HG03097 (cell line): Measurements from ENCODE around the gene COQ9.

Source experiments
- ATAC-seq: cut with Tn5 transposase; IDR thresholded peaks from one replicate; pipeline ENCODE4 v1.9.1; 2021; ENCODE audit not compliant: unreplicated experiment, low FRiP score

Gene COQ9

GRCh38 chr16:57509231-57509923 lies 62.1 kb downstream of the COQ9 start:
- ATAC-seq, result no peak

GRCh38 chr16:57510016-57510871 lies 63.0 kb downstream of the COQ9 start:
- no peak for ATAC-seq
